Panc1 (cell line): ENCODE results near the gene SDF2L1. TPM values are rescaled to one million over a fixed set of nuclear protein-coding genes. Genes with fewer than 3 reads are reported as not detected.

Experiments
- ATAC-seq: fragments of 200-7000 bp; cut with Tn5 transposase; 2 replicates; pipeline ENCODE4 v1.9.1; 2020; ENCODE audit warnings: mild to moderate bottlenecking, moderate library complexity
- BruUV-seq: library from RNA; stranded (reverse); fragments of 400-500 nt; replicated peaks from 2 replicates; lab custom pipeline; 2021; lab: Mats Ljungman, UMichigan
- CTCF ChIA-PET: fragments of 300-600 bp; sonication (Branson Sonifier 250); formaldehyde crosslinking; loops from one replicate; lab custom pipeline; 2022; ENCODE audit warnings: antibody characterized with exemption; lab: Charles Lee
- POLR2A ChIA-PET: fragments of 300-600 bp; sonication (Branson Sonifier 250); formaldehyde crosslinking; loops from one replicate; lab custom pipeline; 2022; ENCODE audit warnings: antibody characterized with exemption; lab: Charles Lee
- DNase-seq: peaks from one replicate; pipeline ENCODE4 v3.0.0-alpha.2; 2010; ENCODE audit warnings: low read depth, low spot score
- H3K27ac ChIP-seq: 2 replicates; pipeline ENCODE4 v1.5.1; 2011; ENCODE audit warnings: mild to moderate bottlenecking, low read length, inconsistent platforms
- H3K27me3 ChIP-seq: fragments of 200-500 bp; sonication (Bioruptor generic); 2 replicates; pipeline ENCODE4 v1.6.0; 2014; ENCODE audit warnings: low read length, inconsistent platforms; ENCODE audit not compliant: control insufficient read depth, insufficient read depth
- H3K36me3 ChIP-seq: fragments of 200-500 bp; sonication (Bioruptor generic); 2 replicates; pipeline ENCODE4 v1.5.1; 2014; ENCODE audit warnings: inconsistent platforms, mild to moderate bottlenecking, low read length, moderate library complexity; ENCODE audit not compliant: control insufficient read depth, insufficient read depth
- H3K4me1 ChIP-seq: 2 replicates; pipeline ENCODE4 v1.5.1; 2011; ENCODE audit warnings: inconsistent platforms, mild to moderate bottlenecking, low read length, moderate library complexity; ENCODE audit not compliant: control insufficient read depth, insufficient read depth
- H3K4me3 ChIP-seq, 2 experiments: 2 replicates each; pipeline ENCODE4 v1.5.1; 2011 to 2012; ENCODE audit warnings: low read depth in 2 of 2, low read length in 2 of 2, mild to moderate bottlenecking in 2 of 2, inconsistent platforms in 1 of 2, moderate library complexity in 1 of 2
- H3K9me3 ChIP-seq: fragments of 200-500 bp; sonication (Bioruptor generic); 2 replicates; pipeline ENCODE4 v1.5.1; 2014; ENCODE audit warnings: low read depth, mild to moderate bottlenecking, inconsistent platforms, low read length, moderate library complexity; ENCODE audit not compliant: control insufficient read depth, insufficient read depth
- POLR2AphosphoS5 ChIP-seq: IDR thresholded peaks from 2 replicates; pipeline ENCODE4 v1.6.1; 2012; ENCODE audit warnings: mild to moderate bottlenecking, low read depth, low read length, moderate library complexity
- REST ChIP-seq, 2 experiments: IDR thresholded peaks; 2 replicates each; pipeline ENCODE4 v1.6.1; 2011 to 2012; ENCODE audit warnings: low read depth in 2 of 2, control low read depth in 1 of 2, low read length in 1 of 2, mild to moderate bottlenecking in 1 of 2, moderate library complexity in 1 of 2; ENCODE audit not compliant: insufficient read depth in 1 of 2
- SIN3A ChIP-seq: IDR thresholded peaks from 2 replicates; pipeline ENCODE4 v1.6.1; 2012; ENCODE audit warnings: low read depth, mild to moderate bottlenecking, low read length, moderate library complexity, borderline replicate concordance; ENCODE audit not compliant: insufficient read depth
- TCF7L2 ChIP-seq: IDR thresholded peaks from 2 replicates; pipeline ENCODE4 v1.6.1; 2011; ENCODE audit warnings: mild to moderate bottlenecking, low read depth, low read length, inconsistent platforms
- in situ Hi-C: cut with HindIII; loops from 2 replicates; pipeline ENCODE4 v1.10.0; 2016; ENCODE audit warnings: low sequenced_read_pairs, low pct_unique_long_range_greater_than_20kb
- intact Hi-C: fragments of 100-400 bp; cut with micrococcal nuclease; formaldehyde crosslinking; loops from one replicate; pipeline ENCODE4 v1.10.0; 2022; ENCODE audit not compliant: unreplicated experiment
- total RNA-seq: library from RNA; stranded (reverse); gene quantifications from one replicate; pipeline ENCODE4 v1.2.1, GENCODE V29; 2021; ENCODE audit not compliant: unreplicated experiment
- TF ChIP-seq, protein P1 (sequence below): fragments of 450-650 bp; IDR thresholded peaks from 2 replicates; pipeline ENCODE4 v1.5.1; 2017; ENCODE audit warnings: mild to moderate bottlenecking

Gene SDF2L1
- total RNA-seq, 1 experiment from 2014 or later, result 66.0 TPM

- BruUV-seq, result no TSS peak
- intact Hi-C loops, result no loop called here
- CTCF ChIA-PET, result interaction anchor here (1.5 kb wide), 1 partner anchor 10 kb away, joined by 3 read pairs; no protein-coding TSS in a partner anchor
These were observed 2.7 kb upstream of the SDF2L1 start for GRCh38 chr22:21639359-21639758.

DNA sequence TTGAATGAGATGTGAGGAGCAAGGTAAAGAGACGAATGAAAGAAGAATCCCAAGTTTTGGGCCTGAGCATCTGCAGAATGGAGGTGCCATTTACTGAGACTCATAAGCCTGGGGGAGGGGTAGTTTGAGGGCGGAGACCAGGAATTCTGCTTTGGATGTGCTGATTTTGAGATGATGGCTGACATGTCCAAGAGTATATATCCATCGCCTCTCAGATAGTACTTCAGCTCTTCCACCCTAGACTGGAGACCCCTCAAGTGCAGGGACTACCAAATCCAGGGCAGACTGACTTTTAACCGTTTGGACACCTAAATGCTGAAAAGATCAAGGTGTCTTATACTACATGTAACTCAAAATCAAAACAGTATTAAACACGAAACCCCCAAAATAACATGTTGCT lies 1.3 kb upstream of the SDF2L1 start:
- TF ChIP-seq POLR2AphosphoS5, result no peak
- no peak for TF ChIP-seq TCF7L2
- no peak for TF ChIP-seq SIN3A
- TF ChIP-seq, protein P1, sequence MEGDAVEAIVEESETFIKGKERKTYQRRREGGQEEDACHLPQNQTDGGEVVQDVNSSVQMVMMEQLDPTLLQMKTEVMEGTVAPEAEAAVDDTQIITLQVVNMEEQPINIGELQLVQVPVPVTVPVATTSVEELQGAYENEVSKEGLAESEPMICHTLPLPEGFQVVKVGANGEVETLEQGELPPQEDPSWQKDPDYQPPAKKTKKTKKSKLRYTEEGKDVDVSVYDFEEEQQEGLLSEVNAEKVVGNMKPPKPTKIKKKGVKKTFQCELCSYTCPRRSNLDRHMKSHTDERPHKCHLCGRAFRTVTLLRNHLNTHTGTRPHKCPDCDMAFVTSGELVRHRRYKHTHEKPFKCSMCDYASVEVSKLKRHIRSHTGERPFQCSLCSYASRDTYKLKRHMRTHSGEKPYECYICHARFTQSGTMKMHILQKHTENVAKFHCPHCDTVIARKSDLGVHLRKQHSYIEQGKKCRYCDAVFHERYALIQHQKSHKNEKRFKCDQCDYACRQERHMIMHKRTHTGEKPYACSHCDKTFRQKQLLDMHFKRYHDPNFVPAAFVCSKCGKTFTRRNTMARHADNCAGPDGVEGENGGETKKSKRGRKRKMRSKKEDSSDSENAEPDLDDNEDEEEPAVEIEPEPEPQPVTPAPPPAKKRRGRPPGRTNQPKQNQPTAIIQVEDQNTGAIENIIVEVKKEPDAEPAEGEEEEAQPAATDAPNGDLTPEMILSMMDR, result no peak
- no peak for TF ChIP-seq REST (IDR thresholded peaks at IDR 0.05; ENCODE audit: insufficient read depth in 1 of 2, low read depth in 2 of 2, low read length in 1 of 2)
- no peak for DNase-seq
- no peaks in the 10 kb centered on the region for H3K27me3 ChIP-seq
- no peak for ATAC-seq
- intact Hi-C loops, result loop anchor here (10.0 kb wide), 1 partner anchor 46 kb away; no protein-coding TSS in a partner anchor
- BruUV-seq, result no TSS peak
- in situ Hi-C loops, result no loop called here
- POLR2A ChIA-PET, result no interaction called here
- H3K4me3 ChIP-seq, result no peak overlapping the region
- CTCF ChIA-PET, result interaction anchor here (1.2 to 2.3 kb wide), 2 partner anchors 12 to 17 kb away, joined by 4 to 12 read pairs; no protein-coding TSS in a partner anchor
- H3K27ac ChIP-seq, result peak overlapping the region; percentile 87
- H3K36me3 ChIP-seq, result no peaks in the 10 kb centered on the region
- peaks cover 8% of the 10 kb centered on the region; the same call in 1 of the 2 replicates for H3K4me1 ChIP-seq
- no peaks in the 10 kb centered on the region for H3K9me3 ChIP-seq

More at GRCh38 chr22:21639359-21639758, 2.7 kb upstream of the SDF2L1 start:
- in situ Hi-C loops, result no loop called here
- DNase-seq (no peak), ATAC-seq (no peak)
- Histone ChIP-seq H3K27me3 (no peaks in the 10 kb centered on the region), H3K4me3 (no peak overlapping the region), H3K36me3 (no peaks in the 10 kb centered on the region), H3K9me3 (no peaks in the 10 kb centered on the region), H3K27ac (no peak overlapping the region), H3K4me1 (peaks cover 8% of the 10 kb centered on the region; the same call in 1 of the 2 replicates)
- TF ChIP-seq, protein P1, result no peak
- no peak for TF ChIP-seq SIN3A
- TF ChIP-seq REST (IDR thresholded peaks at IDR 0.05; ENCODE audit: insufficient read depth in 1 of 2, low read depth in 2 of 2, low read length in 1 of 2), result no peak
- TF ChIP-seq TCF7L2, result no peak
- no peak for TF ChIP-seq POLR2AphosphoS5
- POLR2A ChIA-PET, result no interaction called here
